B cell (primary cell): ENCODE measurements around the gene TRIP4.

Experiments used
- CTCF ChIP-seq: fragments of 200-600 bp; IDR thresholded peaks from one replicate; pipeline ENCODE4 v1.8.0; 2022; ENCODE audit warnings: antibody characterized with exemption, mild to moderate bottlenecking
- EZH2 ChIP-seq: IDR thresholded peaks from 2 replicates; pipeline ENCODE4 v1.6.1; 2012; ENCODE audit warnings: borderline replicate concordance, low read depth, mild to moderate bottlenecking, moderate library complexity, low read length; ENCODE audit not compliant: insufficient read depth, poor library complexity, severe bottlenecking

- TF ChIP-seq CTCF (no peak), EZH2 (no peak)
These were observed 113.7 kb downstream of the TRIP4 start for GRCh38 chr15:64501396-64501715.
